ENCODE measurements around the gene GRM7. TPM values are rescaled to one million over a fixed set of nuclear protein-coding genes. Genes with fewer than 3 reads are reported as not detected.

GRM7 gene
- total RNA-seq, 2 experiments from 2014 or later, result not detected

DNA sequence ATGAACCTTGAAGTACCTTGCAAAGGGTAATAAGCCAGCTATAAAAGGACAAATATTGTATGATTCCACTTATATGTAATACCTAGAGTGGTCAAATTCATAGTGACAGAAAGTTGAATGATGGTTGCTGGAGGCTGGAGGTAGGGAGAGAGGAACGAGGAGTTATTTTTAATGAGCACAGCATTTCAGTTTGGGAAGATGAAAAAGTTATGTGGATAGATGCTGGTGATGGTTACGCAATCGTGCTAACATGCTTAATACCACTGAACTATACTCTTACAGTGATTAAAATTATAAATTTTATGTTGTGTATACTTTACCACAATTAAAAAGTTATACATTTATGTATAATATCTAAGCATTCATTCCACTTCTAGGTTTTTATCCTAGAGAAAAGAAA is 168.6 kb downstream of the GRM7 start:
- POLR2A ChIA-PET, result no interaction called here
- TF ChIP-seq, protein P1, sequence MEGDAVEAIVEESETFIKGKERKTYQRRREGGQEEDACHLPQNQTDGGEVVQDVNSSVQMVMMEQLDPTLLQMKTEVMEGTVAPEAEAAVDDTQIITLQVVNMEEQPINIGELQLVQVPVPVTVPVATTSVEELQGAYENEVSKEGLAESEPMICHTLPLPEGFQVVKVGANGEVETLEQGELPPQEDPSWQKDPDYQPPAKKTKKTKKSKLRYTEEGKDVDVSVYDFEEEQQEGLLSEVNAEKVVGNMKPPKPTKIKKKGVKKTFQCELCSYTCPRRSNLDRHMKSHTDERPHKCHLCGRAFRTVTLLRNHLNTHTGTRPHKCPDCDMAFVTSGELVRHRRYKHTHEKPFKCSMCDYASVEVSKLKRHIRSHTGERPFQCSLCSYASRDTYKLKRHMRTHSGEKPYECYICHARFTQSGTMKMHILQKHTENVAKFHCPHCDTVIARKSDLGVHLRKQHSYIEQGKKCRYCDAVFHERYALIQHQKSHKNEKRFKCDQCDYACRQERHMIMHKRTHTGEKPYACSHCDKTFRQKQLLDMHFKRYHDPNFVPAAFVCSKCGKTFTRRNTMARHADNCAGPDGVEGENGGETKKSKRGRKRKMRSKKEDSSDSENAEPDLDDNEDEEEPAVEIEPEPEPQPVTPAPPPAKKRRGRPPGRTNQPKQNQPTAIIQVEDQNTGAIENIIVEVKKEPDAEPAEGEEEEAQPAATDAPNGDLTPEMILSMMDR (IDR thresholded peaks at IDR 0.05), result no peak
- H3K4me3 Mint-ChIP-seq, result no peak overlapping the region
- H3K9me3 Mint-ChIP-seq, result peaks cover 2% of the 10 kb centered on the region
- no peak overlapping the region for H3K27ac Mint-ChIP-seq
- no peaks in the 10 kb centered on the region for H3K27me3 Mint-ChIP-seq
- H3K36me3 Mint-ChIP-seq (ENCODE audit: low read depth), result no peaks in the 10 kb centered on the region
- intact Hi-C loops (cut with micrococcal nuclease), result no loop called here
- DNase-seq (no peak), ATAC-seq (no peak)
- CTCF ChIA-PET, result no interaction called here
- H3K4me1 Mint-ChIP-seq (ENCODE audit: low read depth), result no peaks in the 10 kb centered on the region

DNA sequence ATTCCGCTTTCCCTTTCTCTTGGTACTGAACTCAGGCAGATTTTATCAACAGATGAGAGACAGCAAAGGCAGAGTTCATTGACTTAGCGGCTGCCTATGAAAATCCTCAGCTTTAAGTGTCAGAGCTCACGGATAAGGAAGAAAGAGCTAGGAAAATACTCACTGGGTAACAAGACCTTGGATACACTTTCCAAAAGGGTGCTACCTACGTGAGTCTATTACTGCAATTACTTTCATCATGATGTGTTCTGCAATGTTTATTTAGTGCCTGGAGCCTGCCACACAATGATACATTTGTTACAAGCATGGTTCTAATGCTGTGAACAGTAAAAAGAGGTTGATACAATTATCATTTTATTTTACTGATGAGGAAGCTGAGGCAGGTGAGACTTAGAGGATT is 177.5 kb downstream of the GRM7 start:
- no peak for ATAC-seq
- TF ChIP-seq, protein P1 (IDR thresholded peaks at IDR 0.05), result no peak
- Mint-ChIP-seq H3K9me3 (peaks cover 2% of the 10 kb centered on the region), H3K4me3 (no peak overlapping the region), H3K36me3 (ENCODE audit: low read depth) (no peaks in the 10 kb centered on the region), H3K4me1 (ENCODE audit: low read depth) (no peaks in the 10 kb centered on the region), H3K27ac (no peak overlapping the region), H3K27me3 (no peaks in the 10 kb centered on the region)
- ChIA-PET POLR2A (no interaction called here), CTCF (no interaction called here)
- no peak for DNase-seq
- intact Hi-C loops (cut with micrococcal nuclease), result no loop called here

DNA sequence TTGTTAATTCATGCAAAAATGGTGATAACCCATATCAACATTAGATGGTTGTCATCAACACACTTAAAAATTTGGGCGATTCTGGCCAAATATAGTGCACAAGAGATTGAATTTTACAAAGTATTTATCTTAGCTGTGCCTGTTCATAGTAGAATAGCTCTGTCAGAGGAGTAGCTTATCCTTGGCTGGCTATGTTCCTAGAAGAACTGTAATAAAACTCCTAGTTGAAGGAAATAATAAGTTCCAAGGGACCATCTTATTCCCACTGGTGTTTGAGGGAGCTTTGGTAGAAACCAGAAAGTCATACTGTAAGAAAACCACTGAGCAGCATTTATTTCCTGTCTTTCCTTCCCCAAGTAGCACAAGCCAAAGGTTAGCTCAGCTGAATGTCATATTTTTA is 201.8 kb downstream of the GRM7 start:
- Mint-ChIP-seq H3K27me3 (no peaks in the 10 kb centered on the region), H3K9me3 (no peaks in the 10 kb centered on the region), H3K27ac (no peak overlapping the region), H3K4me1 (ENCODE audit: low read depth) (no peaks in the 10 kb centered on the region), H3K4me3 (no peak overlapping the region), H3K36me3 (ENCODE audit: low read depth) (no peaks in the 10 kb centered on the region)
- ChIA-PET CTCF (no interaction called here), POLR2A (no interaction called here)
- no peak for DNase-seq
- TF ChIP-seq, protein P1 (IDR thresholded peaks at IDR 0.05), result no peak
- no peak for ATAC-seq
- intact Hi-C loops (cut with micrococcal nuclease), result no loop called here

DNA sequence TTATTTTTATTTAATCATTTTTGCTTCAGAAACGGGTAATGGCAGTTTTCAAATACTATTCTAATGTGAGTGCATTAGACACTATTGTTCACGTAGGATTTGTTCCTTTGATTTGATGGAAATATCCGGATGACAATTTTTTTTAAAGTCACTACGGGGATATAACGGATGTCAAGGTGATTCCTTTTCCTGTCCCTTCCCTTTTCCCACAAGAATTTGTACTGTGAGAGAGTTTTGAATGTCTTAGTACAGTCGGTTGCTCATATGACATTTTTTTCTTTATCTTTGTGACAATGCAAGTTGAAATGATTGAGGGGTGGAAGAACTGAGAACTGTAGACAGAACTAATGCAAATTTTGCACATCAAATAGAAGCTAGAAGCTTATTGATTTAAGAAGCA is 209.5 kb downstream of the GRM7 start:
- Mint-ChIP-seq H3K27me3 (no peaks in the 10 kb centered on the region), H3K9me3 (no peaks in the 10 kb centered on the region), H3K4me1 (ENCODE audit: low read depth) (no peaks in the 10 kb centered on the region), H3K36me3 (ENCODE audit: low read depth) (no peaks in the 10 kb centered on the region), H3K4me3 (no peak overlapping the region), H3K27ac (no peak overlapping the region)
- DNase-seq (no peak), ATAC-seq (no peak)
- CTCF ChIA-PET, result no interaction called here
- POLR2A ChIA-PET, result no interaction called here
- TF ChIP-seq, protein P1 (IDR thresholded peaks at IDR 0.05), result no peak
- intact Hi-C loops (cut with micrococcal nuclease), result no loop called here

DNA sequence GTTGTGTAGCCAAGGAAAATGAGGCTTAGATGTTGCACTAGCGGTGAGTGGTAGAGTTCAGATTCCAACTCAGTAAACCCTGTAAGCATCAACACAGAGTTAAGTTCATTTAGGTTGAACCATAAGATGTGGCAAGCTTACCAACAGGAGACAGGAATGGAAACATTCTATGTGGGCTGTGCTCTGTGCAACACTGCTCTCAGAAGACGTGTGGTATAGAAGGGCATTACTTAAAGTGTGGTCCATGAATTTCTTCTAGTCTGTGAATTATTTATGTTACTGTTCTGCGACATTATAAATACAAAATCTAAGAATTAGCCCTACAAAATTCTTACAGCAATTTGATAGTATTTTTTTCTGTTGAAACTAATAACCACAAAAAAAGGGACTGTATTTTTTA is 213.3 kb downstream of the GRM7 start:
- no peak for DNase-seq
- ChIA-PET POLR2A (no interaction called here), CTCF (no interaction called here)
- Mint-ChIP-seq H3K9me3 (peaks cover 5% of the 10 kb centered on the region), H3K27me3 (no peaks in the 10 kb centered on the region), H3K4me3 (no peak overlapping the region), H3K36me3 (ENCODE audit: low read depth) (no peaks in the 10 kb centered on the region), H3K4me1 (ENCODE audit: low read depth) (no peaks in the 10 kb centered on the region), H3K27ac (no peak overlapping the region)
- ATAC-seq, result no peak
- intact Hi-C loops (cut with micrococcal nuclease), result no loop called here
- TF ChIP-seq, protein P1 (IDR thresholded peaks at IDR 0.05), result no peak
